GM20000 (cell line): Measurements from ENCODE around the gene EPHA1.

Experiments used
- DNase-seq: peaks from one replicate; pipeline ENCODE4 v3.0.0; 2012; ENCODE audit warnings: low spot score
- TF ChIP-seq, protein P1 (sequence below): IDR thresholded peaks from 2 replicates; pipeline ENCODE4 v1.5.1; 2012; ENCODE audit warnings: mild to moderate bottlenecking, control low read depth; ENCODE audit errors: extremely low read depth, missing control alignments

EPHA1 gene

DNA sequence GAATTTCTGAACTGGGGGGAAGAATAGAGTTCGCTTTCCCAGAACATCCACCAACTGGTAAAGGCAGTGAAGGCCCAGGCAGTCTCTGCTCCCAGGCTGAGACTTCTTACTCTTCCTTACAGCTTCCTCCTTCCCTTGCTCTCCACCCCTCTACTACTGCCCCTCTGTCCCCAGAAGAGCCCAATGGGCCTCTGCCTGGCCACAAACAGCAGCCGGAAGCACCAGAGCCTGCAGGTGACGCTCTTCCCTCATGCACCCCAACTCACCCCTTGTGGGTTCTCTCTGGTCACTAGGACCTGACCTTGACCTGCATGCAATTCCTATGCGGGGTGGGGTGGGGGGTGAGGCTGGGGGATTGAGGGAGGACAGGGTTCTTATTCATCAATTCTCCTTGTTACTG lies 62.6 kb downstream of the EPHA1 start:
- DNase-seq, result no peak

GRCh38 chr7:143345428-143345900 lies 63.2 kb downstream of the EPHA1 start:
- TF ChIP-seq, protein P1, sequence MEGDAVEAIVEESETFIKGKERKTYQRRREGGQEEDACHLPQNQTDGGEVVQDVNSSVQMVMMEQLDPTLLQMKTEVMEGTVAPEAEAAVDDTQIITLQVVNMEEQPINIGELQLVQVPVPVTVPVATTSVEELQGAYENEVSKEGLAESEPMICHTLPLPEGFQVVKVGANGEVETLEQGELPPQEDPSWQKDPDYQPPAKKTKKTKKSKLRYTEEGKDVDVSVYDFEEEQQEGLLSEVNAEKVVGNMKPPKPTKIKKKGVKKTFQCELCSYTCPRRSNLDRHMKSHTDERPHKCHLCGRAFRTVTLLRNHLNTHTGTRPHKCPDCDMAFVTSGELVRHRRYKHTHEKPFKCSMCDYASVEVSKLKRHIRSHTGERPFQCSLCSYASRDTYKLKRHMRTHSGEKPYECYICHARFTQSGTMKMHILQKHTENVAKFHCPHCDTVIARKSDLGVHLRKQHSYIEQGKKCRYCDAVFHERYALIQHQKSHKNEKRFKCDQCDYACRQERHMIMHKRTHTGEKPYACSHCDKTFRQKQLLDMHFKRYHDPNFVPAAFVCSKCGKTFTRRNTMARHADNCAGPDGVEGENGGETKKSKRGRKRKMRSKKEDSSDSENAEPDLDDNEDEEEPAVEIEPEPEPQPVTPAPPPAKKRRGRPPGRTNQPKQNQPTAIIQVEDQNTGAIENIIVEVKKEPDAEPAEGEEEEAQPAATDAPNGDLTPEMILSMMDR, result peak; percentile 47
- DNase-seq, result no peak

More for the DNA sequence above, 62.6 kb downstream of the EPHA1 start:
- TF ChIP-seq, protein P1, result no peak

GRCh38 chr7:143343596-143343995 lies 65.1 kb downstream of the EPHA1 start:
- DNase-seq, result no peak
- TF ChIP-seq, protein P1, result no peak

- TF ChIP-seq, protein P1, result no peak
- DNase-seq, result no peak
These were observed 66.8 kb downstream of the EPHA1 start for GRCh38 chr7:143341842-143342241.
